Endometrial microvascular endothelial cells (primary cell): ENCODE data around the gene PNLIPRP3. TPM values are rescaled to one million over a fixed set of nuclear protein-coding genes. Genes with fewer than 3 reads are reported as not detected.

Source experiments
- in situ Hi-C: cut with HindIII; loops from 2 replicates; pipeline ENCODE4 v1.10.0; 2017; ENCODE audit warnings: low sequenced_read_pairs, low pct_unique_long_range_greater_than_20kb; ENCODE audit errors: inconsistent ontology term
- total RNA-seq: library from RNA; depleted of rRNA; stranded (reverse); fragments of >200 nt; gene quantifications from one replicate; pipeline ENCODE4 v1.2.3, GENCODE V29; 2015; ENCODE audit errors: inconsistent ontology term

The PNLIPRP3 gene
- total RNA-seq, 1 donor from 2014 or later, result not detected

GRCh38 chr10:116486770-116487448 is 59.3 kb downstream of the PNLIPRP3 start:
- in situ Hi-C loops, result no loop called here

GRCh38 chr10:116487522-116488430 is 60.1 kb downstream of the PNLIPRP3 start:
- in situ Hi-C loops, result no loop called here

GRCh38 chr10:116489460-116489859 is 61.8 kb downstream of the PNLIPRP3 start:
- in situ Hi-C loops, result no loop called here

GRCh38 chr10:116490028-116490662 is 62.5 kb downstream of the PNLIPRP3 start:
- in situ Hi-C loops, result no loop called here

GRCh38 chr10:116504786-116505185 is 77.1 kb downstream of the PNLIPRP3 start:
- in situ Hi-C loops, result no loop called here

- in situ Hi-C loops, result no loop called here
Measured at GRCh38 chr10:116510565-116510964, 82.9 kb downstream of the PNLIPRP3 start.

- in situ Hi-C loops, result no loop called here
Measured at GRCh38 chr10:116511365-116511764, 83.7 kb downstream of the PNLIPRP3 start.

- in situ Hi-C loops, result no loop called here
Measured at GRCh38 chr10:116521424-116522290, 94.0 kb downstream of the PNLIPRP3 start.

GRCh38 chr10:116522803-116523381 is 95.2 kb downstream of the PNLIPRP3 start:
- in situ Hi-C loops, result no loop called here

- in situ Hi-C loops, result no loop called here
Measured at GRCh38 chr10:116524736-116525135, 97.1 kb downstream of the PNLIPRP3 start.

- in situ Hi-C loops, result no loop called here
Measured at GRCh38 chr10:116526219-116526618, 98.6 kb downstream of the PNLIPRP3 start.

Other genes with a start within 250 kb of the PNLIPRP3 start
- gene GFRA1, start 154.6 kb upstream of the PNLIPRP3 start, total RNA-seq, result 3.3 TPM
- gene CCDC172, start 103.4 kb upstream of the PNLIPRP3 start, total RNA-seq, result not detected
- gene PNLIP, start 118.1 kb downstream of the PNLIPRP3 start, total RNA-seq, result not detected
- not detected for gene PNLIPRP1, start 163.1 kb downstream of the PNLIPRP3 start, total RNA-seq
- not detected for gene PNLIPRP2, start 193.1 kb downstream of the PNLIPRP3 start, total RNA-seq